ENCODE measurements around the gene GLDC. TPM values are rescaled to one million over a fixed set of nuclear protein-coding genes. Genes with fewer than 3 reads are reported as not detected.

Gene GLDC
- total RNA-seq, 2 experiments from 2014 or later: not detected

DNA sequence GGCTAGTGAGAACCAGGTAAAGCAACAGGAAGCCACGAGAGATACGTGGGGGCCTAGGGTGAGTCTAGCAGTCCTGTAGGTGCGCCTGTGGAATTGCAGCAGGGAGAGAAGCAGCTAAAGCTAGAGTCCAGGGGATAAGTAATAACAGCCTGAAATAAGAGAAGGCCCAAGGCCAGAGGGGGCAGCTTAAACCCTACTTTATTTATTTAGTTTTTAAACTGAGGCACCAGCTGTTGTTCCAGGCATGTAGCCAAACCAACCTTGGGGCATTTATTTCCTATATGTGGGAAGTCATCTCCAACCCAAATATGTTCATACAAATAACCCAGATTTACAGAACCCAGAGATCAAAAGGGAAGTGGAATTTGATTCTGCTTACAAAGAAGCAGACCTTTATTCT lies 93.5 kb downstream of the GLDC start:
- H3K4me1 ChIP-seq (ENCODE audit: insufficient read depth, low read length, poor library complexity, severe bottlenecking): no peaks in the 10 kb centered on the region
- ChIA-PET CTCF (ENCODE audit: unreplicated experiment) (no interaction called here), POLR2A (no interaction called here)
- no peak overlapping the region for H2AFZ ChIP-seq (ENCODE audit: low read length)
- H3K79me2 ChIP-seq (ENCODE audit: insufficient read depth, low read depth, low read length): no peaks in the 10 kb centered on the region
- H3K27ac ChIP-seq (ENCODE audit: low read depth, low read length, poor library complexity, severe bottlenecking): no peak overlapping the region
- H3K9me2 ChIP-seq (ENCODE audit: insufficient read depth, low read length): no peaks in the 10 kb centered on the region
- no peak overlapping the region for H3K4me3 ChIP-seq (ENCODE audit: low read depth, low read length, poor library complexity, severe bottlenecking)
- no peak overlapping the region for H3K4me2 ChIP-seq (ENCODE audit: low read length)
- no peaks in the 10 kb centered on the region for H3K9me3 ChIP-seq (ENCODE audit: low read length)
- no peak for TF ChIP-seq EZH2phosphoT487 (IDR thresholded peaks at IDR 0.05; ENCODE audit: borderline replicate concordance, low read depth, low read length)
- TF ChIP-seq, protein P1, sequence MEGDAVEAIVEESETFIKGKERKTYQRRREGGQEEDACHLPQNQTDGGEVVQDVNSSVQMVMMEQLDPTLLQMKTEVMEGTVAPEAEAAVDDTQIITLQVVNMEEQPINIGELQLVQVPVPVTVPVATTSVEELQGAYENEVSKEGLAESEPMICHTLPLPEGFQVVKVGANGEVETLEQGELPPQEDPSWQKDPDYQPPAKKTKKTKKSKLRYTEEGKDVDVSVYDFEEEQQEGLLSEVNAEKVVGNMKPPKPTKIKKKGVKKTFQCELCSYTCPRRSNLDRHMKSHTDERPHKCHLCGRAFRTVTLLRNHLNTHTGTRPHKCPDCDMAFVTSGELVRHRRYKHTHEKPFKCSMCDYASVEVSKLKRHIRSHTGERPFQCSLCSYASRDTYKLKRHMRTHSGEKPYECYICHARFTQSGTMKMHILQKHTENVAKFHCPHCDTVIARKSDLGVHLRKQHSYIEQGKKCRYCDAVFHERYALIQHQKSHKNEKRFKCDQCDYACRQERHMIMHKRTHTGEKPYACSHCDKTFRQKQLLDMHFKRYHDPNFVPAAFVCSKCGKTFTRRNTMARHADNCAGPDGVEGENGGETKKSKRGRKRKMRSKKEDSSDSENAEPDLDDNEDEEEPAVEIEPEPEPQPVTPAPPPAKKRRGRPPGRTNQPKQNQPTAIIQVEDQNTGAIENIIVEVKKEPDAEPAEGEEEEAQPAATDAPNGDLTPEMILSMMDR (conservative IDR thresholded peaks at IDR 0.05; ENCODE audit: low read length): no peak
- DNase-seq (ENCODE audit: low spot score): no peak
- BruUV-seq (replicated peaks): no TSS peak
- no peaks in the 10 kb centered on the region for H3K36me3 ChIP-seq (ENCODE audit: insufficient read depth, low read length)
- intact Hi-C loops (cut with micrococcal nuclease; ENCODE audit: unreplicated experiment): no loop called here
- no peaks in the 10 kb centered on the region for H4K20me1 ChIP-seq (ENCODE audit: insufficient read depth, low read length)

DNA sequence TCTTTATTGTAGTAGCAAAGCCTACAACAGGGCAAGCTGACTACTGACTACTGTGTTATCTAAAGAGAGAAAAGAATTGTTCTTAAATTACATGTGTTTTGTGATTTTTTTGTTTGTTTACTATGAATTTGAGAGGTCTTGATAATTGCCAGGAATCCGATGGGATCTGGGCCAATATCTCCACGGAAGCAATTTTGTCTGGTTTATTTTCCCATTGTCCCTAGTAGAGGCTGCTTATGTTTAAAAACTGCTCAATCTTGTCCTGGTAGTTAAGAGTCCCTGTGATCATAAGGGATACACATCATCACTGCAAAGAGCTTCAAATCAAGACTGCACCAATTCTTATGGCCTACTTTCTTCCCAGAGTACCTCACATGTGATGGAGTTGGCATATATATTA lies 94.4 kb downstream of the GLDC start:
- H3K27ac ChIP-seq (ENCODE audit: low read depth, low read length, poor library complexity, severe bottlenecking): no peak overlapping the region
- no peaks in the 10 kb centered on the region for H4K20me1 ChIP-seq (ENCODE audit: insufficient read depth, low read length)
- no peaks in the 10 kb centered on the region for H3K79me2 ChIP-seq (ENCODE audit: insufficient read depth, low read depth, low read length)
- H3K9me2 ChIP-seq (ENCODE audit: insufficient read depth, low read length): no peaks in the 10 kb centered on the region
- ChIA-PET POLR2A (interaction anchor here (0.9 kb wide), 1 partner anchor 13 kb away, joined by 3 read pairs; no protein-coding TSS in a partner anchor), CTCF (ENCODE audit: unreplicated experiment) (no interaction called here)
- BruUV-seq (replicated peaks): no TSS peak
- H3K4me1 ChIP-seq (ENCODE audit: insufficient read depth, low read length, poor library complexity, severe bottlenecking): no peaks in the 10 kb centered on the region
- no peak overlapping the region for H3K4me3 ChIP-seq (ENCODE audit: low read depth, low read length, poor library complexity, severe bottlenecking)
- DNase-seq (ENCODE audit: low spot score): no peak
- H3K4me2 ChIP-seq (ENCODE audit: low read length): no peak overlapping the region
- intact Hi-C loops (cut with micrococcal nuclease; ENCODE audit: unreplicated experiment): no loop called here
- TF ChIP-seq, protein P1 (conservative IDR thresholded peaks at IDR 0.05; ENCODE audit: low read length): no peak
- TF ChIP-seq EZH2phosphoT487 (IDR thresholded peaks at IDR 0.05; ENCODE audit: borderline replicate concordance, low read depth, low read length): no peak
- H2AFZ ChIP-seq (ENCODE audit: low read length): no peak overlapping the region
- no peaks in the 10 kb centered on the region for H3K9me3 ChIP-seq (ENCODE audit: low read length)
- H3K36me3 ChIP-seq (ENCODE audit: insufficient read depth, low read length): no peaks in the 10 kb centered on the region

DNA sequence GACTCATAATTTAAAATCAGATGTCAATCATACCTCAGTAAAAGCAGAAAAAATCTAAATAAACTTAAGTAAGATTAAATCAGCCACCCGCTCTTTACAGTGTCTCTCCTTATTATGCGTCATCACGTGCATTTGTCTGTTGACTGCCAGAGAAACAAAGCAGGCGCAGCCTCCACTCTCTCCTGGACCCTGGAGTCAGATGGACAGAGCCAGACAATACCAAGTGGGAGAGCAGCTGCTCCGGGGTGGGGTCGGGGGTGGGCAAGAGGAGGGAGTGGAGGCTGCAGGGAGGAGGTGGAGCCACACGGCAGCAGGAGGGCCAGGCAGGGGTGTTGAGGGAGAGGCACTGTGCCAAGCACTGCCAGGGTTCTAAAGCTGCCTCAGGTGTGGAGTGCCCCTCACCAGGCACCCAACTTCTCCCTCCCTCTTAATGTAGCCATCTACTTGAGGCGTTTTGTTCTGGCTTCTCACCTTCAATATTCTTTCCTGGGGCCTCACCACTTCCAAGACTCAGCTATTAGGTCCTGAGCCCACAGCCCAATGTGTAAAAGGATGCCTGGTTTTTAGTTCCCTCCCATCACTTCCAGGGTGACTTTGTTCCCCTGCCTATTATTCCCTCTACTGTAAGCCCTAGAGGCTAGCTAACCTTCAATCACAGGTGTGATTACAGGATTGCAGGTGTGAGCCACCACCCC lies 96.3 kb downstream of the GLDC start:
- ChIA-PET POLR2A (interaction anchor here (0.8 to 0.9 kb wide), 2 partner anchors 8 to 23 kb away, joined by 3 to 5 read pairs; no protein-coding TSS in a partner anchor), CTCF (ENCODE audit: unreplicated experiment) (no interaction called here)
- H3K27ac ChIP-seq (ENCODE audit: low read depth, low read length, poor library complexity, severe bottlenecking): no peak overlapping the region
- H3K4me1 ChIP-seq (ENCODE audit: insufficient read depth, low read length, poor library complexity, severe bottlenecking): no peaks in the 10 kb centered on the region
- no peaks in the 10 kb centered on the region for H3K79me2 ChIP-seq (ENCODE audit: insufficient read depth, low read depth, low read length)
- no TSS peak for BruUV-seq (replicated peaks)
- no peak overlapping the region for H3K4me3 ChIP-seq (ENCODE audit: low read depth, low read length, poor library complexity, severe bottlenecking)
- H3K9me3 ChIP-seq (ENCODE audit: low read length): no peaks in the 10 kb centered on the region
- H3K4me2 ChIP-seq (ENCODE audit: low read length): no peak overlapping the region
- H3K9me2 ChIP-seq (ENCODE audit: insufficient read depth, low read length): no peaks in the 10 kb centered on the region
- no peak for TF ChIP-seq EZH2phosphoT487 (IDR thresholded peaks at IDR 0.05; ENCODE audit: borderline replicate concordance, low read depth, low read length)
- TF ChIP-seq, protein P1 (conservative IDR thresholded peaks at IDR 0.05; ENCODE audit: low read length): no peak
- no peaks in the 10 kb centered on the region for H3K36me3 ChIP-seq (ENCODE audit: insufficient read depth, low read length)
- H4K20me1 ChIP-seq (ENCODE audit: insufficient read depth, low read length): no peaks in the 10 kb centered on the region
- H2AFZ ChIP-seq (ENCODE audit: low read length): no peak overlapping the region
- intact Hi-C loops (cut with micrococcal nuclease; ENCODE audit: unreplicated experiment): no loop called here
- DNase-seq (ENCODE audit: low spot score): no peak

Data from OCI-LY7 (cell line).